Measurements from ENCODE around the gene FAM170B. TPM values are rescaled to one million over a fixed set of nuclear protein-coding genes. Genes with fewer than 3 reads are reported as not detected.

FAM170B gene
- total and polyA plus RNA-seq, 2 experiments from 2014 or later = not detected

DNA sequence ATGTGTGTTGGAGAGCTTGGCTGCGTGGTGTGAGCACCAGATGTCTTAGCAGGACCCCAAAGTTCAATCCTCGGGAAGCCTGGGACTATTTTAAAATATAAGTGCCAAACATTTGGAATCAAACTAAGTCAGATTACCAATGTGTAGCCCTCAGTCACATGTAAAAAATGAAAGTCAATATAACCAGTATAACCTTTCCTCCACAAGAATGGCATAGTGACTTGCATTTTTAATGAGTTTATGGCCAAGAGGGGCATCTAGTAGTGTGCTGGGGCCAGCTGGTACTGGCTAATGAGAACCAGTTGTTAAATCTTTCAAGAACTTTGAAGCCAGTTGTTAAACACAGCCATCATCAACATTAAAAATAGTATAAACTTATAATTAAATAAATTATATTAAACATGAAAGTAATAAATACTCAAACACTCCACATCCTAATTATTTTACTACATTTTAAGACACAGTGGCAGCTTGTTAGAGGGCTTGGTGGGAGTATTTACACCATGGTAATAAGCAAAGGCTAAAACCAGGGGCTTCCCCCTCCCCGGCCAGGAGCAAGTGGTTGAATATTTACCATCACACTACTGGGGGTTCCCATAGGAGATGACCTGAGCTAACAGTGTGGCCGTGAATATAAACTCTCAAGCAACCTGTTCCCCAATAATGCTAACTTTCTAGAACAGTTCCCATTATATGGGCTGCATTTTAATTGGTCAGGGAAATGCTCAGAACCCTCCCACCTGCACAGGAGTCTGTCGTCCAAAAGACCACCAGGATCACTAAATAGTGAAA is 7.9 kb upstream of the FAM170B start:
- peak; percentile 12 for DNase-seq
- Histone ChIP-seq H2AFZ (peak overlapping the region; percentile 53), H3K9me2 (ENCODE audit: insufficient read depth) (no peaks in the 10 kb centered on the region), H3K27me3 (replicated peaks; ENCODE audit: insufficient read depth) (no peaks in the 10 kb centered on the region), H4K20me1 (ENCODE audit: insufficient read depth) (no peaks in the 10 kb centered on the region), H3K27ac (peak overlapping the region; percentile 100), H3K4me1 (ENCODE audit: insufficient read depth) (peaks cover 48% of the 10 kb centered on the region), H3K4me2 (ENCODE audit: unreplicated experiment) (peak overlapping the region; percentile 68), H3F3A (ENCODE audit: insufficient read depth) (peaks cover 28% of the 10 kb centered on the region), H3K79me2 (ENCODE audit: insufficient read depth) (no peaks in the 10 kb centered on the region), H3K36me3 (ENCODE audit: low read depth) (no peaks in the 10 kb centered on the region), H3K9me3 (ENCODE audit: low read depth) (no peaks in the 10 kb centered on the region), H3K4me3 (no peak overlapping the region), H3K9ac (peak overlapping the region; percentile 91; the same call in 1 of the 2 replicates)
- in situ Hi-C loops (cut with MboI) = no loop called here
- TF ChIP-seq EZH2phosphoT487 (IDR thresholded peaks at IDR 0.05; ENCODE audit: insufficient read depth, low read depth) = no peak
- TF ChIP-seq EZH2 (IDR thresholded peaks at IDR 0.05; ENCODE audit: insufficient read depth, poor library complexity, severe bottlenecking) = no peak
- 60 to 63% methylated on average over 5 of the region's 5 CpGs for WGBS, 2 experiments (ENCODE audit: low coverage in 1 of 2, low lambda C conversion rate in 2 of 2, missing lambda C conversion rate in 2 of 2)

- Histone ChIP-seq H3K79me2 (ENCODE audit: insufficient read depth) (no peaks in the 10 kb centered on the region), H3K27ac (peak overlapping the region; percentile 100), H2AFZ (peak overlapping the region; percentile 53), H3F3A (ENCODE audit: insufficient read depth) (peaks cover 28% of the 10 kb centered on the region), H4K20me1 (ENCODE audit: insufficient read depth) (no peaks in the 10 kb centered on the region), H3K36me3 (ENCODE audit: low read depth) (no peaks in the 10 kb centered on the region), H3K9ac (peak overlapping the region; percentile 91), H3K9me2 (ENCODE audit: insufficient read depth) (no peaks in the 10 kb centered on the region), H3K9me3 (ENCODE audit: low read depth) (no peaks in the 10 kb centered on the region), H3K4me2 (ENCODE audit: unreplicated experiment) (peak overlapping the region; percentile 68), H3K27me3 (replicated peaks; ENCODE audit: insufficient read depth) (no peaks in the 10 kb centered on the region), H3K4me1 (ENCODE audit: insufficient read depth) (peaks cover 58% of the 10 kb centered on the region), H3K4me3 (0 out of 2 replicates have a peak overlapping the region, but pooled peaks have one; percentile 11)
- 16 to 21% methylated on average over 5 of the region's 5 CpGs for WGBS, 2 experiments (ENCODE audit: low coverage in 1 of 2, low lambda C conversion rate in 2 of 2, missing lambda C conversion rate in 2 of 2)
- no peak for TF ChIP-seq EZH2 (IDR thresholded peaks at IDR 0.05; ENCODE audit: insufficient read depth, poor library complexity, severe bottlenecking)
- TF ChIP-seq EZH2phosphoT487 (IDR thresholded peaks at IDR 0.05; ENCODE audit: insufficient read depth, low read depth) = no peak
- DNase-seq = peak; percentile 51
- in situ Hi-C loops (cut with MboI) = no loop called here
These were observed 6.7 kb upstream of the FAM170B start for GRCh38 chr10:49140304-49141177.

DNA sequence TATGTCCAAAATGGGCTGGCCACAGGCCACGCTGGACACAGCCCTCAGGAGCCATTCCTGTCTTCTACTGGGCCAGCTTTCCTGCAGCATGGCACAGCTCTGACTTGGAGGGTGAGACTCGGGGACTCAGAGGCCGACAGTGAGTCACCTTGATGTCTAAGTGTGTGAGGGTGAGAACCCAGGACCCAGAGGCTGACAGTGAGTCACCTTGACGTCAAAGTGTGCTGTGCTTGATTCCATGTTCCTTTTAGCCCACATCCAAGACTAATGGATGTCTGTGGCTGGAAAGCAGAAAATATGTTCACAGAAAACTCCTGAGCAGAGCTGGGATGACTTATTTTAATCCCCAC is 6.0 kb upstream of the FAM170B start:
- H3K4me2 ChIP-seq (ENCODE audit: unreplicated experiment) = peak overlapping the region; percentile 78

More for the DNA sequence above, 6.0 kb upstream of the FAM170B start:
- TF ChIP-seq EZH2 (IDR thresholded peaks at IDR 0.05; ENCODE audit: insufficient read depth, poor library complexity, severe bottlenecking) = no peak
- no peak for TF ChIP-seq EZH2phosphoT487 (IDR thresholded peaks at IDR 0.05; ENCODE audit: insufficient read depth, low read depth)
- Histone ChIP-seq H3K9ac (peak overlapping the region; percentile 91), H3K36me3 (ENCODE audit: low read depth) (no peaks in the 10 kb centered on the region), H3K27ac (peak overlapping the region; percentile 100), H3K9me2 (ENCODE audit: insufficient read depth) (no peaks in the 10 kb centered on the region), H2AFZ (peak overlapping the region; percentile 8; the same call in 1 of the 2 replicates), H3K9me3 (ENCODE audit: low read depth) (no peaks in the 10 kb centered on the region), H3K27me3 (replicated peaks; ENCODE audit: insufficient read depth) (no peaks in the 10 kb centered on the region), H4K20me1 (ENCODE audit: insufficient read depth) (no peaks in the 10 kb centered on the region), H3F3A (ENCODE audit: insufficient read depth) (peaks cover 28% of the 10 kb centered on the region), H3K4me3 (peak overlapping the region; percentile 43; the same call in 1 of the 2 replicates), H3K4me1 (ENCODE audit: insufficient read depth) (peaks cover 58% of the 10 kb centered on the region), H3K79me2 (ENCODE audit: insufficient read depth) (no peaks in the 10 kb centered on the region)
- DNase-seq = peak; percentile 99
- WGBS, 2 experiments (ENCODE audit: low coverage in 1 of 2, low lambda C conversion rate in 2 of 2, missing lambda C conversion rate in 2 of 2) = 0 to 4% methylated on average over 4 of the region's 4 CpGs
- in situ Hi-C loops (cut with MboI) = no loop called here
